Sigmoid colon (tissue), 4 donors: ENCODE data around the gene CDKL2.

Experiments
- CTCF ChIP-seq, 4 experiments: fragments of 450-650 bp in 3 of 4; fragments of 200-600 bp in 1 of 4; IDR thresholded peaks; one replicate each; pipeline ENCODE4 v1.5.1; 2016 to 2019; ENCODE audit warnings: antibody characterized with exemption in 4 of 4, mild to moderate bottlenecking in 3 of 4, moderate library complexity in 2 of 4
- EP300 ChIP-seq, 4 donors: sonication (generic); formaldehyde crosslinking; IDR thresholded peaks; one replicate each; pipeline ENCODE4 v1.6.1; 2017; ENCODE audit warnings: antibody characterized with exemption in 4 of 4

DNA sequence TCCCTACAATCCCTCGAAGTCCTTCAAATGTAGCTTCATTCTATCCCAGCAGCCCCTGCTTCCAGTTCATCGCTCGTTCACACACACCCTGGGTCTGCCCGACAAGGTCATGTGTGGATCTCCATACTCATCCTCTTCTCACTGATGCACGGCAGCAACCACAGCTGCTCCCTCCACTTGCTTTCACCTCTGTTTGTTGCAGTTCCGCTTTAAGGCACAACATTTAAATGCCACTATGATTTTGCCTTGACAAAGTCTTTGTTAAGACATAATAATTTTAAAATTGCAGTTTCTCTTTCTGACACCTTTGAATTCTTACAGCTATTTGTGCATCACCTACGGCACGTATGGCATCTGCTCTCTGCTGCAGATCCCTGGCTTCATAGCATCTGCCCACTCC, 72.6 kb downstream of the CDKL2 start:
- no peak for TF ChIP-seq EP300 (IDR thresholded peaks at IDR 0.05)
- no peak for TF ChIP-seq CTCF (IDR thresholded peaks at IDR 0.05)
